ENCODE results near the gene ZMIZ1.
A peak's percentile ranks its signal among the peaks of the same experiment; 100 is the strongest.

Gene ZMIZ1

GRCh38 chr10:79125092-79125491 is 56.3 kb downstream of the ZMIZ1 start:
- no peak for DNase-seq

GRCh38 chr10:79126351-79127080 is 57.8 kb downstream of the ZMIZ1 start:
- DNase-seq, result no peak

- DNase-seq, result no peak
These were observed 58.6 kb downstream of the ZMIZ1 start for GRCh38 chr10:79127151-79127961.

GRCh38 chr10:79128241-79128922 is 59.6 kb downstream of the ZMIZ1 start:
- DNase-seq, result no peak

- no peak for DNase-seq
These were observed 60.1 kb downstream of the ZMIZ1 start for GRCh38 chr10:79128923-79129305.

GRCh38 chr10:79129361-79129997 is 60.7 kb downstream of the ZMIZ1 start:
- DNase-seq, result no peak

GRCh38 chr10:79130255-79130654 is 61.5 kb downstream of the ZMIZ1 start:
- DNase-seq, result no peak

- no peak for DNase-seq
These were observed 62.1 kb downstream of the ZMIZ1 start for GRCh38 chr10:79130846-79131245.

GRCh38 chr10:79131836-79132631 is 63.3 kb downstream of the ZMIZ1 start:
- no peak for DNase-seq

GRCh38 chr10:79132681-79133381 is 64.1 kb downstream of the ZMIZ1 start:
- DNase-seq, result no peak

GRCh38 chr10:79133416-79133815 is 64.7 kb downstream of the ZMIZ1 start:
- DNase-seq, result no peak

- no peak for DNase-seq
These were observed 67.0 kb downstream of the ZMIZ1 start for GRCh38 chr10:79135790-79136189.

- no peak for DNase-seq
These were observed 67.7 kb downstream of the ZMIZ1 start for GRCh38 chr10:79136236-79137005.

GRCh38 chr10:79137300-79137756 is 68.6 kb downstream of the ZMIZ1 start:
- no peak for DNase-seq

- DNase-seq, result peak; percentile 48
These were observed 69.1 kb downstream of the ZMIZ1 start for GRCh38 chr10:79137826-79138225.

GRCh38 chr10:79138449-79139123 is 69.8 kb downstream of the ZMIZ1 start:
- DNase-seq, result no peak

- DNase-seq, result no peak
These were observed 70.5 kb downstream of the ZMIZ1 start for GRCh38 chr10:79139124-79139835.

GRCh38 chr10:79140085-79140793 is 71.5 kb downstream of the ZMIZ1 start:
- DNase-seq, result no peak

GRCh38 chr10:79140855-79141254 is 72.1 kb downstream of the ZMIZ1 start:
- DNase-seq, result no peak
